Mesothelial cell of epicardium (in vitro differentiated cells): ENCODE results near the gene HOMER3. TPM values are rescaled to one million over a fixed set of nuclear protein-coding genes. Genes with fewer than 3 reads are reported as not detected.

ENCODE experiments used
- DNase-seq, 2 experiments: peaks; one replicate each; pipeline ENCODE4 v3.0.0; 2021; ENCODE audit warnings: low spot score in 2 of 2; ENCODE audit not compliant: unreplicated experiment in 2 of 2
- H3K27ac Mint-ChIP-seq: 2 replicates; pipeline ENCODE4 v1.8.0; 2021; ENCODE audit warnings: mixed read lengths
- H3K27me3 Mint-ChIP-seq: 2 replicates; pipeline ENCODE4 v1.8.0; 2021; ENCODE audit warnings: low read depth, mixed read lengths
- H3K36me3 Mint-ChIP-seq: 2 replicates; pipeline ENCODE4 v1.8.0; 2021; ENCODE audit warnings: mixed read lengths
- H3K4me1 Mint-ChIP-seq: 2 replicates; pipeline ENCODE4 v1.8.0; 2021; ENCODE audit warnings: mixed read lengths
- H3K4me3 Mint-ChIP-seq: 2 replicates; pipeline ENCODE4 v1.8.0; 2021; ENCODE audit warnings: mild to moderate bottlenecking, moderate library complexity, mixed read lengths
- H3K9me3 Mint-ChIP-seq: 2 replicates; pipeline ENCODE4 v1.8.0; 2021; ENCODE audit warnings: mixed read lengths
- total RNA-seq: library from RNA; stranded (reverse); gene quantifications from 3 replicates; pipeline ENCODE4 v1.2.1, GENCODE V29; 2021
- TF ChIP-seq, protein P1 (sequence below): fragments of 200-600 bp; sonication (generic); IDR thresholded peaks from one replicate; pipeline ENCODE4 v1.5.0; 2021; ENCODE audit warnings: antibody characterized with exemption; ENCODE audit not compliant: unreplicated experiment

The HOMER3 gene
- total RNA-seq, 1 donor from 2014 or later = 53.7 TPM

GRCh38 chr19:18893587-18894253 is 47.3 kb downstream of the HOMER3 start:
- Mint-ChIP-seq H3K4me1 (peaks cover 5% of the 10 kb centered on the region), H3K27me3 (peaks cover 8% of the 10 kb centered on the region), H3K27ac (no peak overlapping the region), H3K4me3 (peak overlapping the region; percentile 22), H3K9me3 (no peaks in the 10 kb centered on the region), H3K36me3 (no peaks in the 10 kb centered on the region)
- TF ChIP-seq, protein P1, sequence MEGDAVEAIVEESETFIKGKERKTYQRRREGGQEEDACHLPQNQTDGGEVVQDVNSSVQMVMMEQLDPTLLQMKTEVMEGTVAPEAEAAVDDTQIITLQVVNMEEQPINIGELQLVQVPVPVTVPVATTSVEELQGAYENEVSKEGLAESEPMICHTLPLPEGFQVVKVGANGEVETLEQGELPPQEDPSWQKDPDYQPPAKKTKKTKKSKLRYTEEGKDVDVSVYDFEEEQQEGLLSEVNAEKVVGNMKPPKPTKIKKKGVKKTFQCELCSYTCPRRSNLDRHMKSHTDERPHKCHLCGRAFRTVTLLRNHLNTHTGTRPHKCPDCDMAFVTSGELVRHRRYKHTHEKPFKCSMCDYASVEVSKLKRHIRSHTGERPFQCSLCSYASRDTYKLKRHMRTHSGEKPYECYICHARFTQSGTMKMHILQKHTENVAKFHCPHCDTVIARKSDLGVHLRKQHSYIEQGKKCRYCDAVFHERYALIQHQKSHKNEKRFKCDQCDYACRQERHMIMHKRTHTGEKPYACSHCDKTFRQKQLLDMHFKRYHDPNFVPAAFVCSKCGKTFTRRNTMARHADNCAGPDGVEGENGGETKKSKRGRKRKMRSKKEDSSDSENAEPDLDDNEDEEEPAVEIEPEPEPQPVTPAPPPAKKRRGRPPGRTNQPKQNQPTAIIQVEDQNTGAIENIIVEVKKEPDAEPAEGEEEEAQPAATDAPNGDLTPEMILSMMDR = no peak
- DNase-seq = no peak

- Mint-ChIP-seq H3K4me3 (no peak overlapping the region), H3K27me3 (peaks cover 3% of the 10 kb centered on the region), H3K9me3 (no peaks in the 10 kb centered on the region), H3K36me3 (peaks cover 9% of the 10 kb centered on the region), H3K27ac (no peak overlapping the region), H3K4me1 (peaks cover 3% of the 10 kb centered on the region)
- TF ChIP-seq, protein P1 = no peak
- no peak for DNase-seq
Measured at GRCh38 chr19:18889949-18890745, 50.9 kb downstream of the HOMER3 start.

GRCh38 chr19:18886972-18887371 is 54.0 kb downstream of the HOMER3 start:
- H3K27me3 Mint-ChIP-seq = no peaks in the 10 kb centered on the region
- H3K9me3 Mint-ChIP-seq = no peaks in the 10 kb centered on the region
- TF ChIP-seq, protein P1 = no peak
- no peaks in the 10 kb centered on the region for H3K4me1 Mint-ChIP-seq
- H3K27ac Mint-ChIP-seq = no peak overlapping the region
- peaks cover 15% of the 10 kb centered on the region for H3K36me3 Mint-ChIP-seq
- DNase-seq = no peak
- H3K4me3 Mint-ChIP-seq = no peak overlapping the region

DNA sequence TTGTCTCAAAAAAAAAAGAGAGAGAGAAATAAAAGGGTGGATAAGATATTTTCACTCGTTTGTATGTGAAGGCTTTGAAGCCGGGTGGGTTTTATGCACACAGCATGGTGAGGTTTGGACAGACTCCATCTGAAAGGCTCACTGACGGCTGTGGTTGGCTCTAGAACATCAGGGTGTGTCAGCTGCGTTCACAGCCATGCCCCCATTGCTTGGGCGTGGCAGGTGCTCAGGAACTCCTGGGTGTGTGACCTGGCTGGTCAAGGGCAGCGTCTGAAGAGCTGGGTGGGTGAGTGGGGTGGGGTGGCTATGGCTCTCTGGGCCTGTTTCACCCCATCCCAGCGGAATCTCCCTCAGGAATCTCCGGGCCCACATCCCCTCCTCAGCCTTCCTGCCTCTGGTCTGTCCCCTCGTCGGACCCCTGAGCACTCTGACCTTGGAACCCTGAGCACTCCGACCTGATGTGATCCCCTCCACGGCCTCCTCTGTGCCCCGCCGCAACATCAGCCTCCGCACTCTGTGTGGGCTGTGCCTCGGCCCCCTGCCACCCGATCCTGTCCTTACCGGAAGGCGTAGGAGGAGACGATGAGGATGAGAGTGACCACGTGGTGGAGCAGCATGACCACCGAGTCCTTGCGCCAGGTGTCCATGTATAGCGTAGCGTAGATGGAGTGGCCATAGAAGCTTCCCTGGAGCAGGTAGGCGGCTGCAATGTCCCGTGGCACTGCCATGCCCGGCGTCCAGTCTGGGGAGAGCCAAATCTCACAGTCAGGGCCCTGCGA is 57.3 kb downstream of the HOMER3 start:
- Mint-ChIP-seq H3K4me1 (no peaks in the 10 kb centered on the region), H3K9me3 (no peaks in the 10 kb centered on the region), H3K27me3 (no peaks in the 10 kb centered on the region), H3K36me3 (peaks cover 24% of the 10 kb centered on the region), H3K4me3 (no peak overlapping the region), H3K27ac (no peak overlapping the region)
- TF ChIP-seq, protein P1 = no peak
- DNase-seq = no peak

DNA sequence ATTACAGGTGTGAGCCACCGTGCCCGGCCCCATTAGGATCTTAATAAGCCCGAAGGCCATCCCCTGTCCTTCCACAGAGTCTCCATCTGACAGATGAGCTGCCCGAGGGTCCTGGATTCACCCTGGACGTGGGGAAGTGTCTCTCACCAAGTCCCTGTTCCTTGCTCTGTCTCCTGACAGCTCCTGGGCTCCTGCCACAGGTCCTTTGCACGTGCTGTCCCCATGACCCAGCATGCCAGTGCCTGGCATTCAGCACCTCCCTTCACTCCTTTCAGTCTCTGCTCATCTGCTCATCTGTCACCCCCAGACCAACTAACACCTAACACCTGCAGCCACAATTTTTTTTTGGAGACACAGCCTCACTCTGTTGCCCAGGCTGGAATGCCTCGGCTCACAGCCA is 59.5 kb downstream of the HOMER3 start:
- Mint-ChIP-seq H3K9me3 (peaks cover 10% of the 10 kb centered on the region), H3K27me3 (no peaks in the 10 kb centered on the region), H3K4me3 (no peak overlapping the region), H3K36me3 (peaks cover 33% of the 10 kb centered on the region), H3K27ac (no peak overlapping the region), H3K4me1 (no peaks in the 10 kb centered on the region)
- DNase-seq = no peak
- TF ChIP-seq, protein P1 = no peak
